Colon (tissue), 2 donors: ENCODE measurements around the gene LIMD2.
"Not testable (repeated sequence)": the region's sequence is repeated elsewhere in the genome, so short reads cannot be mapped to it uniquely, and the experiment has no call there.

Source experiments
- FAIRE-seq: peaks from 2 replicates; lab custom pipeline; 2012; peaks lifted over from hg19 to GRCh38; lab: Jason Lieb, UNC
- donor health status: control.
- donor health status: control.

LIMD2 gene

GRCh38 chr17:63699638-63700527 lies at the start of gene LIMD2:
Gene LIMD2 (minus strand): TSS chr17:63700125. CDS start chr17:63699298, 827 bp downstream.
- no peak for FAIRE-seq

- FAIRE-seq: no peak
These were observed 41.7 kb upstream of the LIMD2 start, which contains the start of gene STRADA for GRCh38 chr17:63741408-63742173. Gene STRADA (minus strand): TSS chr17:63741799. CDS start chr17:63728369, 13,430 bp downstream.

GRCh38 chr17:63741143-63741407 lies 41.1 kb upstream of the LIMD2 start:
- no peak for FAIRE-seq

GRCh38 chr17:63740464-63741142 lies 40.7 kb upstream of the LIMD2 start:
- FAIRE-seq: no peak

GRCh38 chr17:63735691-63736090 lies 35.8 kb upstream of the LIMD2 start:
- no peak for FAIRE-seq

GRCh38 chr17:63722403-63722802 lies 22.5 kb upstream of the LIMD2 start:
- no peak for FAIRE-seq

- FAIRE-seq: not testable (repeated sequence)
These were observed 20.3 kb upstream of the LIMD2 start for GRCh38 chr17:63720194-63720593.

- FAIRE-seq: no peak
These were observed 19.1 kb upstream of the LIMD2 start for GRCh38 chr17:63718988-63719387.

- FAIRE-seq: no peak
These were observed 16.5 kb upstream of the LIMD2 start for GRCh38 chr17:63716426-63716825.

GRCh38 chr17:63714550-63715277 lies 14.8 kb upstream of the LIMD2 start:
- no peak for FAIRE-seq

- no peak for FAIRE-seq
These were observed 9.2 kb upstream of the LIMD2 start for GRCh38 chr17:63709110-63709509.

- no peak for FAIRE-seq
These were observed 7.2 kb upstream of the LIMD2 start for GRCh38 chr17:63707151-63707550.

GRCh38 chr17:63706336-63707082 lies 6.6 kb upstream of the LIMD2 start:
- no peak for FAIRE-seq

- no peak for FAIRE-seq
These were observed 5.7 kb upstream of the LIMD2 start for GRCh38 chr17:63705657-63706056.

- no peak for FAIRE-seq
These were observed 4.9 kb upstream of the LIMD2 start for GRCh38 chr17:63704836-63705235.

GRCh38 chr17:63704259-63704576 lies 4.3 kb upstream of the LIMD2 start:
- FAIRE-seq: no peak

- FAIRE-seq: no peak
These were observed 3.8 kb upstream of the LIMD2 start for GRCh38 chr17:63703556-63704258.

GRCh38 chr17:63703029-63703428 lies 3.1 kb upstream of the LIMD2 start:
- FAIRE-seq: no peak

GRCh38 chr17:63702721-63703015 lies 2.7 kb upstream of the LIMD2 start:
- no peak for FAIRE-seq

GRCh38 chr17:63701868-63702720 lies 2.2 kb upstream of the LIMD2 start:
- FAIRE-seq: no peak
